Measurements from ENCODE around the gene FAM90A26. TPM values are rescaled to one million over a fixed set of nuclear protein-coding genes. Genes with fewer than 3 reads are reported as not detected.
"Not testable (repeated sequence)": the region's sequence is repeated elsewhere in the genome, so short reads cannot be mapped to it uniquely, and the experiment has no call there.

Gene FAM90A26, protein sequence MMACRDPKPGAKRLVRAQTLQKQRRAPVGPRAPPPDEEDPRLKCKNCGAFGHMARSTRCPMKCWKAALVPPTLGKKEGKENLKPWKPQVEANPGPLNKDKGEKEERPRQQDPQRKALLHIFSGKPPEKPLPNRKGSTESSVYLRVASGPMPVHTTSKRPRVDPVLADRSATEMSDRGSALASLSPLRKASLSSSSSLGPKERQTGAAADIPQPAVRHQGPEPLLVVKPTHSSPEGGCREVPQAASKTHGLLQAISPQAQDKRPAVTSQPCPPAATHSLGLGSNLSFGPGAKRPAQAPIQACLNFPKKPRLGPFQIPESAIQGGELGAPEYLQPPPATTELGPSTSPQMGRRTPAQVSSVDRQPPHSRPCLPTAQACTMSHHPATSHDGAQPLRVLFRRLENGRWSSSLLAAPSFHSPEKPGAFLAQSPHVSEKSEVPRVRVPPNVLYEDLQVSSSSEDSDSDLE
- total RNA-seq: not detected

DNA sequence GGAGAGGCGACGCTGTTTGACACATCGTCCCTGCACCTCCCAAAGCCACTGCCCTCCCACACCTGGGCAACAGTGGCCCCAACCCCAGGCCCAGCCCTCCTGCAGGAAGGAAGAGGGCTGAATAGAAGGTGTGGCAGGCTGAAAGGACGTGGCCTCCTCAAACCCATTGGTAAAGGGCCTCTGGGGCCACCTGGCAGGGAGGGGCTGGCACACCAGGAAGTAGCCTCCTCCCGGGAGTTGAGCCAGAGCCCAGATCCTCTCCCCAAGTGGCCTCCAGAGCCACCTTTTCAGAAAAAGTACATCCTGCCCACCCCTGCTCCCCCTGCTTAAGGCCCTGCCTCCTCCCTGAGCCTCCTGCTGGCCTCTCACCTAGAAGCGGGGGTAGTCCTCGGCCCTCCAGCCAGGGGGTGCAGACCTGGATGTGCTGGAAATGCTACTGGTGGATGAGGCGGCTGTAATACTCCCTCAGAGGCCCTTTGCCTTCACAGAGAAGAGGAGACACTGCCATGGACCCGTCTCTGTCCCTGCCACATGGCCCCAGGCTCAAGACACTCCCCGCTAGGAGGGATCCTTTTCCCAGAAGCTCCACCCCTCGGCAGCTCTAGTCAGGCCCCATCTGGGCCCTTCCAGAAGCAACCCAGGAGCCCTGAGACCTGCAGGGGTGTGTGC lies at the start of gene FAM90A26:
TSS of gene FAM90A26 (plus strand) at position 619 of the 669 bp plus-strand sequence. CDS start 2,764 bp downstream, outside the sequence.
- not testable (repeated sequence) for DNase-seq

DNA sequence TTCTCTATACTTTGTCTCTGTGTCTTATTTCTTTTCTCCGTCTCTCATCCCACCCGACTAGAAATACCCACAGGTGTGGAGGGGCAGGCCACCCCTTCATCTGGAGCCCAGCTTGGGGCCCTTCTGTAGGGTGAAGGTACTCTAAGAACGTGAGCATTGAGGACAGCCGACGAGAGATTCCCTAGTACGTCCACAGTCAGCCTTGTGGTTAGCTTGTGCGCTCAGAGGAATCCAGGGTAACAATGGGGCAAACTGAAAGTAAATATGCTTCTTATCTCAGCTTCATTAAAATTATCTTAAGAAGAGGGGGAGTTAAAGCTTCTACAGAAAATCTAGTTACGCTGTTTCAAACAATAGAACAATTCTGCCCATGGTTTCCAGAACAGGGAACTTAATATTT lies 47.5 kb upstream of the FAM90A26 start:
- DNase-seq: not testable (repeated sequence)

DNA sequence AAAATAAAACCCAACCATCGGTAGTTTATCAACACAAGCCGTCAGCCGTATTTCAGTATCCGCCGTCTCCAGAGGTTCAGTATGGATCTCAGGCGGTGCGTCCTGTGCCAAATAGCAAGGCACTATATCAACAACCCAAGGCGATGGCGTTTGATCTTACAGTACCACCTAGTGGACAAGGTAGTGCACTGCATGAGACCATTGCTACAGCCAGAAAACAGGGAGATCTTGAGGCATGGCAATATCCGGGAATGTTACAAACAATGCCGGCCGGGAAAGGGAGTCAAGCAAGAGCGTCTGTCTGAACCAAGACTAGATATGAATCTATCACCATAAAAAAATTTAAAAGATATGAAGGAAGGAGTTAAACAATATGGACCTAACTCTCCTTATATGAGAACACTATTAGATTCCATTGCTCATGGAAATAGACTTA lies 46.6 kb upstream of the FAM90A26 start:
- DNase-seq: peak; percentile 41

DNA sequence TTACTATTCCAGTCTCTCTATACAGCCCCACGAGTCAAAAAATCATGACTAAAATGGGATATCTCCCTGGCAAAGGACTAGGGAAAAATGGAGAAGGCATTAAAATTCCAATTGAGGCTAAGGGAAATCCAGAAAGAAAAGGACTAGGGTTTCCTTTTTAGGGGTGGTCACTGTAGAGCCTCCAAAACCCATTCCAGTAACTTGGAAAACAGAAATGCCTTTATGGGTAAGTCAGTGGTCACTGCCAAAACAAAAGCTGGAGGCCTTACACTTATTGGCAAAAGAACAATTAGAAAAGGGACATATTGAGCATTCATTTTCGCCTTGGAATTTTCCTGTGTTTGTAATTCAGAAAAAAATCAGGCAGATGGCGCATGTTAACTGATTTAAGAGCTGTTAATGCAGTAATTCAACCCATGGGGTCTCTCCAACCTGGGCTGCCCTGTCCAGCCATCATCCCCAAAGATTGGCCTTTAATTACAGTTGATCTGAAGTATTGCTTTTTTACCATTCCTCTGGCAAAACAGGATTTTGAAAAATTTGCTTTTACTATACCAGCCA lies 44.5 kb upstream of the FAM90A26 start:
- DNase-seq: not testable (repeated sequence)

DNA sequence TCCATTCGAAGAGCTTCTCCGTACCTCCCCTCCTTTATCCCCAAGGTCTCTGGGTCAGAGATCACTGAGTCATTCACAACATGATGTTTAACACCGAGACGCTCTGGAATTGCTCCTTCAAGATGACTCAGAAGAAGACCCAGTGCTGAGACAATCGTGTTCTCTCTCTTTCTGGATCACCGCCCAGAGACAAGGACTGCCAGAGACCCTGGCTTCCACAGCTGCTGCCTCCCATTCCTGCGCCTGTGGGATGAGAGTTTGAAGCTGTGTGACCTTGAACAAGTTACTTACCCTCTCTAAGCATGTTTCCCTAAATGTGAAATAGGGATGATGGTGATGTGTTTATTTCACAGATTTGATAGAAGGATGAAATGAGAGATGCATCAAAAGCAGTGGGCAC lies 38.8 kb upstream of the FAM90A26 start:
- DNase-seq: not testable (repeated sequence)

DNA sequence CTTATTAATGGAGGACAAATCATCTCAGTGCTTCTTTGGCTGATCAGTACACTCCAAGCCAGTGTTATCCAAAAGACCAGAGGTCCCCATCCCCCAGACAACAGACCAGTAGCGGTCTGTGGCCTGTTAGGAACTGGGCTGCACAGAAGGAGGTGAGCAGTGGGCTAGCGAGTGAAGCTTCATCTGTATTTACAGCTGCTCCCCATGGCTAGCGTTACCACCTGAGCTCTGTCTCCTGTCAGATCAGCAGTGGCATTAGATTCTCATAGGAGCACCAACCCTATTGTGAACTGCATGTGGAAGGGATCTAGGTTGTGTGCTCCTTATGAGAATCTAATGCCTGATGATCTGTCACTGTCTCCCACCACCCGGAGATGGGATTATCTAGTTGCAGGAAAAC lies 37.4 kb upstream of the FAM90A26 start:
- DNase-seq: not testable (repeated sequence)

DNA sequence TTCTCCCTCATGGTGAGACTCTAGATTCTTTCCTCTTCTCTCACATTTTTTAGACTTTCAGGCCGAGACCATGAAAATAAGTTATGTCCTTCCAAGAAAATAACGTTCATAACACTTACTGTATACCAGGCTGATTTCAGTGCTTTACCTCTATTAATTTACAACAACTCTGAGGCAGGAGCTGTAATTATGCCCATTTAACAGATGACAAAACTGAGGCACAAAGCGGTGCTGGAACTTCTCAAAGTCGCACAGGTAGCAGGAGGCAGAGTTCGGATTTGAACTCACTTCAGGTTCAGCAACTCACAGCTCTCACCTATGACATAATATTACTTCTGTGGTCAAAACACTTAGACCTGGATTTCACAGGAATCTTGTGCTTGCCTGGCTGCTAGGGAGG lies 36.2 kb upstream of the FAM90A26 start:
- not testable (repeated sequence) for DNase-seq

DNA sequence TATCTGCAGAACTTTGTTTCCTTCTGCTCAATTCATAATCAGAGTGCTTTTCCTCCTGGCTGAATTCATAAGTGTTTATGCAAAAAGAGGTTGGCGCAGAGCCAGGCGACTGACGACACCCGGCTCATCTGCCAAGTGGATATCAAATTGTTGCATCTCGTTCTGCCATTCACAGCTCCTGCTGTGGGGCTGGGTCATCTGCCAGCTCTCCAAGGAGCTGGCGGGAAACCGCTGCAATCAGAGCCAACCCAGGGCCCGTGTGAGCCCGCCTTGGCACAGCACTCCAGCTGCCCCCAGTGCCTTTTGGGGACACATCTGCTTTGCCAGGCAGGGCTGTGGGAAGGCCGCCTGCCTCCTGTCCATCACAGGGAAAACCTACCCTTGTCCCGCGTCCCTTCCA lies 35.7 kb upstream of the FAM90A26 start:
- not testable (repeated sequence) for DNase-seq

DNA sequence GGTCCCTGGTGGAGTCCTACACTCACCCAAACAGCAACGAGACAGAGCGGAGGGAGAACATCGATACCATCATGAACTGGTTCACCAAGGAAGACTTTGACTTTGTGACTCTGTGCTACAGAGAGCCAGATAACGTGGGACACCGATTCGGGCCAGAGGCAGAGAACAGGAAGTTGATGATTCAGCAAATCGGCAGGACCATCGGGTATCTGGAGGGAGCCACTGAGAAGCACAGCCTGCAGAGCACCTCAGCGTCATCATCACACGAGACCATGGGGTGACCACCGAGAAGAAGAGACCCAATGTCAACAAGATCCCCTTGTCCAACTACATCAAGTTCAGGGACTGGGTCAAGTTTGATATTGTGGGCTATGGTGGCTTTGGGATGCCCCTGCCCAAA lies 29.2 kb upstream of the FAM90A26 start:
- not testable (repeated sequence) for DNase-seq

DNA sequence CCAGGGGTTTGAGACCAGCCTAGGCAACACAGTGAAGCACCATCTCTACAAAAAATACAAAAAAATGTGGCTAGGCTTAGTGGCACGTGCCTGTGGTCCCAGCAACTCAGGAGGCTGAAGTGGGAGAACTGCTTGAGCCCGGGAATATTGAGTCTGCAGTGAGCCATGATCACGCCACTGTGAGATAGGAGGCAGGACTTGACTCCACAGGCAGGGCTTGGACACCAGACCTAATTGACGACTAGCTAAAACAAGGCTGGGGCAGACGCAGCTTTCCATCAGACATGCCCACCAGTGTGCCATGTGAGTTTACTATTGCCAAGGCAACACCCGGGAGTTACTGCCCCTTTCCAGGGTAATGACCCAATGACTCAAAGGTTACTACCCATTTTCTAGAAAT lies 27.4 kb upstream of the FAM90A26 start:
- DNase-seq: not testable (repeated sequence)

DNA sequence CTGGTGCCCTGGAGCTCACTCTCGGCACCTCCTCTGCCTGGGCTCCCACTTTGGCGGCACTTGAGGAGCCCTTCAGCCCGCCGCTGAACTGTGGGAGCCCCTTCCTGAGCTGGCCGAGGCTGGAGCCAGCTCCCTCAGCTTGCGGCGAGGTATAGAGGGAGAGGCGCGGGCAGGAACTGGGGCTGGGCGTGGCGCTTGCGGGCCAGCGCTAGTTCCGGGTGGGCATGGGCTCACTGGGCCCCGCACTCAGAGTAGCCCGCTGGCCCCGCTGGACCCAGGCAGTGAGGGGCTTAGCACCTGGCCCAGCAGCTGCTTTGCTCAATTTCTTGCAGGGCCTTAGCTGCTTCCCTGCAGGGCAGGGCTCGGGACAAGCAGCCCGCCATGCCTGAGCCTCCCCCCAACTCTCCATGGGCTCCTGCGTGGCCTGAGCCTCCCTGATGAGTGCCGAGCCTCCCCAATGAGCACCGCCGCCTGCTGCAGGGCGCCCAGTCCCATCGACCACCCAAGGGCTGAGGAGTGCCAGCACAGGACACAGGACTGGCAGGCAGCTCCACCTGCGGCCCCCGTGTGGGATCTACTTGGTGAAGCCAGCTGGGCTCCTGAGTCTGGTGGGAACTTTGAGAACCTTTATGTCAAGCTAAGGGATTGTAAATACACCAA lies 26.7 kb upstream of the FAM90A26 start:
- no peak for DNase-seq

DNA sequence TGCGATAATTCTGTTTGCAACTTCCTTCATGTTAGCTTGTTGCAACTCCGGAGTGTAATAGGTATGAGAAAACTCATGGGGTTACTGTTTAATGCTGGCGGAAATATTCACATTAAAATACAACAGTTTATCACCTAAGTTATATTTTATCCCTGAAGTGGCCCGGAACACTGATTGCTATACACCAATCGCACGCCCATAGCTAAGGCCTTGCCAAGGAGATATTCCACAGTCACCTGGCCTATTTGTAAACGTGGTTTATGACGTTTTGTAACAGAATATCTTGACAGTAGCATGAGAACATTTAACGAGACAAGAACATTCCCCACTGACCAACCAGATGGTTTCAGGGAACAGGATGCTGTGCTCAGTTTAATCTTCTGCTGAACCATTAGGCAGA lies 23.2 kb upstream of the FAM90A26 start:
- DNase-seq: no peak

DNA sequence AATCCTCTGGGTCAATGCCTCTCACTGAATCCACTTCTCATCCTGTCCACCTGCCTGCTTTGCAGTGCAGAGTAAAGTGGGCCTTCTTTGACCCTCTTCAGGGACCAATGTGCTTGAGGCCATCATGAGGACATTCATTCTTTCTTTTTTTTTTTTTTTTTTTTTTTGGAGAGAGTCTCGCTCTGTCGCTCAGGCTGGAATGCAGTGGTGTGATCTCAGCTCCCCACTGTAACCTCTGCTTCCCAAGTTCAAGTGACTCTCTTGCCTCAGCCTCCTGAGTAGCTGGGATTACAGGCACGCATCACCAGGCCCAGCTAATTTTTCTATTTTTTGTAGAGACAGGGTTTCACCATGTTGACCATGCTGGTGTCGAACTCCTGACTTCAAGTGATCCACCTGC lies 22.8 kb upstream of the FAM90A26 start:
- DNase-seq: not testable (repeated sequence)

DNA sequence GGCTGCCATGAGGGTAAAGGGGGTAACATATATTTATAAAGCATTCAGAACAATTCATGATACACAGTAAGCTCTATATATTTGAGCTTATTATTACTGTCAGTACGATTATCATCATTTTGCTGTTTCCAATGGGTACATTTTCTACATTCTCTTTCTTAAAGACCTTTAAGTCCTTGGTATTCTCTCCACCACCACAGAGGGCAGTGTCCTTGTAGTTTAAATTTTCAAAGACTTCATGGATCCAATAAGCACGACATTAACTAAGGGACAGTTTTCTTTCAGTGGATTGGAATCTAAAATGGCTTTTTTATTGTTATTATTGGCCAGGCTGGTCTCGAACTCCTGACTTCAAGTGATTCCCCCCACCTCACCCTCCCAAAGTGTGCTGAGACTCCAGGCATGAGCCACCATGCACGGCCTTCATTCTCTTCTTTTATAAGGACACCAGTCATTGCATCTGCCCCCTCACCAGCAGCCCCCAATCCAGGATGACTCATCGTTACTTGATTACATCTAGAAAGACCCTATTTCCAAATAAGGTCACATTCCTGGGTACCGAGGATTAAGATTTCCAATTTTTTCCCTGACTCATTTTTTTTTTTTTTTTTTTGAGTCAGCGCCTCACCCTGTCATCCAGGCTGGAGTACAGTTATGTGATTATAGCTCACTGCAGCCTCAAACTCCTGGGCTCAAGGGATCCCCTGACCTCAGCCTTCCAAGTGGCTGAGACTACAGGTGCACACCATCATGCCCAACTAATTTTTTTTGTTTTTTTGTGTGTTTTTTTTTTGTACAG lies 21.4 kb upstream of the FAM90A26 start:
- DNase-seq: not testable (repeated sequence)

DNA sequence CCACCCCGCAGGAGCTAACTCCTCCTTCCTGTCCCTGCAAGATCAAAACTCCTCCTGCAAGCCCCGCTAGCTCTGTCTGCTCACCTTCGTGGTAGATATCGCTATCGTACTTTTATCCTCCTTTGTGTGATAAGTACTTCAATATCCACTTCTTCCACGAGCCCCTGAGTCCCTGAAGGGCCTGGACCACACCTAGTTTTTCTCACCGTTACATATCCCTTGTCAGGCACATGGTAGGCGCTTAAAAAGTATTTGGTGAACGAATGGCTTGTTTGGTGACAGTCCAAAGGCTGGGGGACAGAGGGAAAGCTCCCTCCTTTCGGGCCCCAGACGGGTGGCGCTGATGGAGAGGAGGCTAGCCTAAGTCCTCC lies 18.4 kb upstream of the FAM90A26 start:
- DNase-seq: not testable (repeated sequence)

DNA sequence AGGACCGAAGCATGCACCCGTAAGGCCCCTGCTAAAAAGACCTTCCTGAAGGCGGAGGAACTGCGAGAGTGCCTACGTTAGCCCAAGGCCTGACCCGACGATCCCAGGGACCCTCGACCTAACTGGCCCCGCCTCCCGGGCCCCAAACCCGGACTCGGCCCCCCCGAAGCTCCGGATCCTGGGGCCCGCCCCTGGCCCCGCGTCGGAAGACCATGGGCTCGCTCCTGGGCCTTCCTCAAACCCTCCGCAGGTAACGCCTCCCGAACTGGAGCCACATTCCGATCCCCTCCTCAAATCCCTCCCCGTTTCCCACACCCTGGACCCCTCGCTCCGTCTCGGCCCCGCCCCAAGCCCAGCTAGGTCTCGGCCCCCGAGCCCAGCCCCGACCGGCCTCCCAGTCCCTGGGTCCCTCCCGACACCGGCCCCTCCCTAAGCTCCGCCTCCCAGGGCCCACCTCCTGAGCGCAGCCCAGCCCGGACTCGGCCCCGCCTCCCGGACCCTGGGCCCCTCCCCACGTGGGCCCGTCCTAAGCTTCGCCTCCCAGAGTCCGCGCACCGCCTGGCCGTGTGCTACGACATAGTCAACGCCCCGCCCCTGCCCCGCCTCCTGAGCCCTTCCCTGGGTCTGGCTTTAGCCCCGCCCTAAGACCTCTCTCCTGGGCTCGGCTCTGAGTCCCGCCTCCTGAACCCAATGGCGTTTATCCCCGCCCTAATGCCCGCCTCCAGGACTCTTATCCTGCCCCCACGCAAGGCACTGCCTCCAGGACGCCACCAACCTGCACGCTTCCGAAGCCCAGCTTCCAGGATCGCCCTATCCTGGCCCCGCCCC lies 17.8 kb upstream of the FAM90A26 start:
- DNase-seq: peak; percentile 95

DNA sequence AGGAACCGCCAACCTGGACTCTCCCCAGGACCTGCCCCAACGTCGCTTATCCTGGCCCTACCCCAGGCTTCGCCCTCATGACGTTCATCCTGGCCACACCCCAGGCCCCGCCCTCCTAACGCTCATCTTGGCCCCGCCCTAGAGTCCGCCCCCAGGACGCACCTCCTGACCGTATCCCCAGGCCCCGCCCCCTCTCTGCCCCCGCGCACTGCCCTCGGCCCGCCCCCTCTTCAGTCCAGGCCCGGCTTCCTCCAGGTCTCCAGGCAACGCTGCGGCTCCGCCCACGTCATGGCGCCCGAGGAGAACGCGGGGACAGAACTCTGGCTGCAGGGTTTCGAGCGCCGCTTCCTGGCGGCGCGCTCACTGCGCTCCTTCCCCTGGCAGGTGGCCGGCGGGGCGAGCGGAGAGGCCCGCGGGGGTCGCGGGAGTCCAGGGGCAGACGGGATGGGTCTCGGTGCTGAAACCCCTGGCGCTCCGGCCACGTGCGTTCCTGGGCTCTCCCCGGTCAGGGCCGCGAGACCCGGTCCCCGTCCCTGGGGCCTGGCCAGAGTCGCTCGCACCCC lies 17.1 kb upstream of the FAM90A26 start:
- peak; percentile 99 for DNase-seq

DNA sequence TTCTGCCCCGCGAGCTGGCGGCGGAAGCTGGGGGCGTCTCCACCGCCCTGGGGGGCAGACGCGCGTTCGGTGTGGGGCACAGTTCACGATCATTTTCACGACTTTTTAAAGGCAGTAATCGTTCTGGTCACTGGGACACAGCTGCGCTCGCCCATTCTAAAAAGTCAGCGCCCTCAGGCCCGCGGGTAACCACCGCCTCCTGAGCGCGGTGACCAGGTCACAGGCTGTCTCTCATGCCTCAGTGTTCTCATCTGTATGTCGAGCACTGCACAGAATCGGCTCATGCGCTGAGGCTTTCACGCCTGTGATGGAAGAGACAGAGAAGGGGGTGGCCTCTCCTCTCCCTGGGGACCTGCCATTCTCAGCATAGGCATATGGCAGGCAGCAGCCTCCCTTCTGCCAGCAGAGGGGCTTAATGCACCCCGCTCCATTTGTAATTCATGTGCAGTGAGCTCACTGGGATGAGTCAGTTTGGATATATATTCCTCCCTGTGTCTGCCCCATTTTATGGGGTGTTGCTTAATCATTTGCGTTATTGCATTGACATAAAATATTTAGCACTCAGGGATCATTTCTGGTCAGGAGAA lies 16.5 kb upstream of the FAM90A26 start:
- DNase-seq: not testable (repeated sequence)

DNA sequence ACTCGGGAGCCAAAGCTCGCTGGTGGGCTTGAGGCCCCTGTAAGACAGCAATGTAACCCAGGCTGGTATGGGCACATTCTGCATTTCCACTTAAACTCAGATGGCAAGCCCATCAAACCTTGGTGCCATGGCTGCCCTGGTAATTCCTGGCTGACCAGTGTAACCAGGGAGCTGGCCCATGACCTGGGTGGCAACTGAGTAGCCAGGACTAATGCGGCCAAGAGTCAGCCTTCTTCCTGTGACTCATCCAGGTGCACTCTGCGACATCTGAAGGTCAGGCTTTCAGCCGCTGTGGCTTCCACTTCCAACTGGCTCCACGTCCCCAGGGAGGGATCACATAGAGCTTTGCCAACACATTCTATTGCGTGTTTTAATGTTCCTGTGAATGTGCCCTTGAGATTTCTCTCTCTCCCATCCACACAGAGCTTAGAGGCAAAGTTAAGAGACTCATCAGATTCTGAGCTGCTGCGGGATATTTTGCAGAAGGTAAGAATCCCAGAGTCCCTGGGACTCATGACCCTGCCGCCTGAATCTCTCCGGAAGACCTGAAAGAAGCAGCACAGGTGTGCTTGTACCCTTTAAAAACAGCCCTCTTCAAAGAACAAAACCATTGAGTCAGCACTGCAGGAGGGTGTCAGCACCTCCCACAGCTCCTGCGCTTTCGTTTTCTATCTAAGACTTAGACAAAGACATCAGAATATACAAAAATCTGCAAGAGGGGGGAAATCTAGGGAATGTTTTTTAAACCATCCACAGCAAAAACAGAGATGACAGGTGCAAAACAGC lies 14.9 kb upstream of the FAM90A26 start:
- not testable (repeated sequence) for DNase-seq

Data from occipital lobe (tissue), 2 donors.